ENCODE results near the gene TAF3.

TAF3 gene

DNA sequence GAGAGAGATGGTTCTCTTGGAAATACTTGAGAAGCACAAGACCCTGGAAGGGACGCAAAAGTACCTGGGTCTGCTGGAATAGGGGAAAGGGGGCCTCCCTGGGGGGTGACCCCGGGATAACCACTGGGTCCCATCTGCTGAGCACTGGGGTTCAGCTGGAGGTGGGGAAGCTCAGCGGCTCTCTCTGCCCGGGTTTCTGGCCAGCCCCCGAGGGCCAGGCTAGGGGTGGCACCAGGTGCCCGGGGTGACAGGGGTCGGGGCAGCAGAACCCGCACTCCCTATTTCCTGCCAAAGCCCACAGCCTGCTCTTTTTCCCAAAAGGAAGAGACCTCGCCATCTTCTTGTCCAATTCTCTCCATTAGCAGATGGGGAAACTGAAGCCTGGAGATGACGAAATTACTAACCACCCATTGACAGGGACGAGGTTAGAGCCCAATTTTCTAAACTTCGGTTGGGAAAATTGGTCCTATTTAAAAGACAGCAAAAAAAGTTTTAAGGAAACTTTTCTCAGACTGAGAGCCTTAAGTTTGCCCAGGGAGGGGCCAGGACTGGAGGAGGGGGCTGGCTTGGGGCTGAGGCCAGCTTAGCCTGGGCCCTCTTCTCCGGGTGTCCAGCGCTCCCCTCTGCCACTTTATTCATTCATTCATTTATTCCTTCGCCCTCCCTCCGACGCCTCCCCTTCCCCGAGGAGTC, 218.3 kb downstream of the TAF3 start:
- DNase-seq, result no peak

DNA sequence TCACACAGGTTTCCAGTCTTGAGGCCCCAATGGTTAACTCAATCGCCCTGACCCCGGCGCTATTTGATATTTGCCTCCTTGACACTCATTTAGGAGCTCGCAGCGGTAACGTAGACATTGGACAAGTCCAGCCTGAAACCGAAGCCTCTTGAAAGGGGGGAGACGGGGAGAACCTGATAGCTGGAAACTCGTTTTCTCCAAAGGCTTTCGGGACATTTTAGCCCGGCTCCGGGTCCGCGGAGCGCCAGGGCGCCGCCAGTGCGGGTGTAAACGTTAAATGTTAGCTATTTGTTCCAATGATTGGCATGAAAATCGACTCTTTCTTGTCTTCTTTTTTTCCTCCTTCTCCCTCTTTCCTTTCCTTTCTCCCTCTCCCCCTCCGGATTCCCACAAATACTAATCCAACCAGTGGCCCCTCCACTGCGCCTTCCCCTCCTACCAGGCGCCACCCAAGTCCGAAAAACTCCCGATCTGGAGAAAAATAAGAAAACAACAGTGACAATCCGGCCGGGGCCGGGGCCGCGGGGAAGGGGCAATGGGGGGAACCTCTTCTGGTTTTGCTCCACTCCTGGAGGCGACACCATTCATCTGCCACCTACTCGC, 219.0 kb downstream of the TAF3 start:
- DNase-seq, result no peak

DNA sequence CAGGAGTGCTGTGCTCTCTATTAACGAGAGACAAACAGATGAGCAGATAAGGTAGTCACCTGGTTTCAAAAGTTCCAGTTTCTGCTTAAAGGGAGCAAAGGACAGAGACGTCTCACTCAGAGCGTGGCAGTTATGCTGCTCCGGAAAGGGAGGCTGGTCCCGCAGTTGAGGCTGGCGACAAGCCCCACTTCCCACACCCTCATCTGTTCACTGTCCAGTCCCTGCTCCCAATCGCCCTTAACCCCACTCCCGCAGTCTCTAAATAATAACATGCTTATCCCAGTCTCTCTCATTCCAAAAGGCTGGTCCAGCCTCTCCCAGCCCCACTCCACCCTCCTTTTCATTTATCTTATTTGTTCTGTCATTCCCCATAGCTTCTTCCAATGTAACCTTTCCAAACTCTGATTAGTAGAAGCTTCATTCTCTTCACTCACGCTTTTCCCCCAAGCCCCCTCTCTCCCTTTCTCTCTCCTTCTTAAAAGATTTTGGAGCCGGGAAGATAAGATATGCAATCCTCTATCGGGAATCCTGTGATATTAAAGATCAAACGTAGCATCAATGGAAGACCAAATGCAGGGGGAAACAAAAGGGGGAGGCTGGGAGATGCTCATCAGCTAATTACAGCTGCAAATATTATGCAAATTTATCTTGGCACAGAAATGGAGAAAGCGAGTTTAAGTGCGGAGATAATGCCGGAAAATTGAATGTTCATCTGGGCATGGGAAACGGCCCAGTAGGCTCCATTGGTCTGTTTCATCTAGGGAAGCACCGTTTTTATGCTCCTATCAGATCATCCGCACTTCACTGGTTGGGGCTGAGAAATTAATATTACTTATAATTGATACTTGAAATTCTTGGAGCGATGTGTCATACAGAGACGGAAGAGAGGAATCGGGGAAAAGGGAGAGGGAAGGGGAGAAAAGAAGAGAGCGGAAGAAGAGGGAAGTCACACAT, 219.9 kb downstream of the TAF3 start:
- no peak for DNase-seq

DNA sequence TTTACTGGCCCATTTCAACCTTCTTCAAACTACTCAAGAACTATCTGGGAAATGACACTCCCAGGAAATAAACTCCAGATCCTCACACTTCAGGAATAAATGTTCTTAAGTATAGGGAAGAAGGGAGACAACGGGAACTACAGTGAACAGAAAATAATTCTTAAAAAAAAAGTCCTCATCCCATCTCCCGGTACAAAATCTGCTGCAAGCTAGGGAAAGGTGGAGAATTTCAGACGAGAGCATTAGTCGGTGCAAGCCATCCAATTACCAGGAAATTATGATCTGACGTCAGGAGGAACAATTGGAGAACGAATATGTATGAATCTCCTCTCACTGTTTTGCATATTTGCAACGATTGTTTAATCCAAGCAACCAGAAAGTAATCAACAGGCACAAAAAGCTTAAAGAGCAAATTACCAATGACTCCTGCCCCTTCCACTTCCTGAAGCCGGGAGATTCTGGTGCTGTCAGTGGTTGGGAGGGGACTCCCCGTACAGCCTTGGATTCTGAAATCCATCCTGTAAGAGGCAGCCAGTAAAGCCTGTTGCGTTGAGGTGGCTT, 221.1 kb downstream of the TAF3 start:
- no peak for DNase-seq

DNA sequence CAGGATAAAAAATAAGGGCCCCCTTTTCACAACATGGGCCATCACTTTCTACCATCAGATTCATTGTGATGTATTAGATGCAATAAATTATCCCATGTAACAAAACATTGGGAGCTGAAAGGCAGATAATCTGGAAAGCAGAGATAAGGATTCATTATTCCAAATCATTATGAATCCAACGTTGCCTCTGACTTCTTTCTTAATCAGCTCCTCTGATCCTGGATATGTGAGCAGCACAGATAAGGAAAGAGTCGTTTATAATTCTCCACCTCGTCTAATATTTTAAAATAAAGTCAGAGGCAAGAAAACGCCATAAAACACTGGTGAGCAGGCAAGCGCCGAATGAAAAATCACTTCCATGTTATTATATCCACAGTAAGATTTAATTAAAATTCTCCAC, 222.3 kb downstream of the TAF3 start:
- DNase-seq, result no peak

DNA sequence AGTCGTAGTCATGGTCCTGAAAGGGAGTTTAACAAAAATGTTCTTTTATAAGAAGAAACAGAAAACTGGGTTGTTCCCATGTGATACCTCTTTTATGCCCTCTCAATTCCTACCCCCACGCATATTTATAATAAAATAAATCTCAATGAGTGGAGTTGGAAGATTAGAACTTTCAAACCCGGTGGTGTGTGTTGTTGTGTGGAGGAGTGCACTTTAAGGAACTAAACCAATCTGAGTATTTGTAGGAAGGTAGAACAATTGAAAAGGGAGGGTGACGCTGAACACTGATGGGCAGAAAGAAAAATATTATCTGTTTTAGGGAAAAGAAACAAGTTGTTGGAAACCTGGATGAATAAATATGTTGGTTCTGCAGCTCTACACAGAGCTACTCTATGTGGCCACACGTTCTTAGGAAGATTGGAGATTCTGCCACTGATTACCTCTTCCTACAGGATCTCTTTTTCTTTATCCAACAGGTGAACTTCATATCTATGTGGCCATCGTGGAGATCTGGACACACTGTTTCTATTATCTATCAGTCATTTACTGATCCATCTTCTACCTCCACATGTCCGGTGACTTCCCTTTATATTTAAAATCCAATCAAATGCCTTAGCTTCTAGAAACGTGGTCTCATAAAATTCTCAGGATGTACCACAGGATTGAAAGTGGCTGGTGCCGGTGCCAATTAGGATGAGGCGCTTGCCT, 223.1 kb downstream of the TAF3 start:
- DNase-seq, result no peak

DNA sequence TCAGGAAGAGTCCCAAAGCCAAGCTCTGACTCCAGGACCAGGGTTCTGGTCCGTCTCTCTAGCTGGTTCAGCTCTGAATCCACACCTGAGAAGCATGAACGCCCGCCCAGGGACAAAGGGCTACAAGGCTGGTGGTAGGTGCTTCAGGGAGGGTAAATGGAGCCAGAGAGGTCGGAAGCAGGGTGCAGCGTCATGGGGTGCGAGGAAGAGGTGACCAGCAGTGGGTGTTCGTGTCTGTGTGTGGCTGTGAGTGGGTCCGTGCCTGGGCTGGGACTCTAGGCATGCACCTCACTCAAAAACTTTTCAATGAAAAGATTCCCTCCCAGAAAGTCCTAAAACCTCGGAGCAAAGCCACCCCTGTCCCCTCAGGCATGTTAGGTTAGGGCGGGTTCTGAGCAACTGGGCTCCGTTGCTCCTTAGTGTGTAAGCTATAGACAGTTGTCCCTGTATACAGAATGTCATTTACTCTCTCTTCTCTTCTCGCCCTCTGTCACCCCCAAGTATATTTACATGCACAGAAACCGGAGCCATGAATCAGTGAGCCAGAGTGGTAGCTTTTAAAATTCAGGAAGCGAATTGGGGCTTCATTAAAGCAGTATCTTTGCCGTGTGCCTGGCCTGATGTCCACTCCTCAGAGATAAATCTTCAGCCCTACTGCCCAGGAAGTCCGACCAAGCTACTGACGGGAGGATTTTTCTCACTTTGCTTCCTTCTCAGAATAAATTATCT, 223.9 kb downstream of the TAF3 start:
- DNase-seq, result no peak

DNA sequence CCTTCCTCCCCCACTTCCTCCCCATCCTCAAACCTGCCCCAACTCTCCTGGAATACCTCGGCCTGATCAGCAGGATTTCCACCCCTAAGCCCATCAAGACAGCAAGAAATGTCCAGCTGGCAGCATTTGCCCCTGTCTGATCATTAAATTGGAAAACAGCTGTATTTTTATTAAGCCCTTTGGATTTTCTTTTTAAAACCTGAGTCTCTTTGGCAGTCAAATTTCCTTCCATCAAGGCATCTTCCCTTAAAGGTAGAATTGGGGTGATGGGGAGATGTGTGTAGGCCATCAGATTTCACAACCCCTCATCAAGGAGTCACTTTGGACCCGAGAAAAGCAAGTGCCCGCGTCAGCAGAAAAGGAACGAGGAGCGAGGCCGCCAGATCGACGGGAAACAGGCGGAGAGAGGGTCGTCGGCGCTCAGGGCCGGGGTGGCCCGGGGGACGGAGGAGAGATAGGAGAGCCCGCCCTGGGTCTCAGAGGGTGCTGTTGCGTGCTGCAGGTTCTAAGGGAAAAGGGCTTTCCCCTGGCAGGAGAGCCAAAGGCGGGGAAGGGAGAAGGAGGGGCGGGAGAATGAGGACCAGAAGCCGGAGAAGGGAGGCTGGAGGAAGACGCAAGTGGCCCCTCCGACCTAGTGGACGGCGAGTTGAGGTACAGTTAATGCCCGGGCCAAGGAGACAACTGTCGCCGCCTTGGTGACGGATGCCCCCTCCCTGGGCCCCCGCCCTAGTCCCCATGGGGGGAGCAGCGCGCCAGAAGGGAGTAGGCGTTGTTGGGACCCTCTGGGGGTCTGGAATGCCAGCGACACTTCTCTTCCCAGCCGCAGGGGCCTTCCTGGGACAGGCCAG, 224.6 kb downstream of the TAF3 start:
- DNase-seq, result no peak

DNA sequence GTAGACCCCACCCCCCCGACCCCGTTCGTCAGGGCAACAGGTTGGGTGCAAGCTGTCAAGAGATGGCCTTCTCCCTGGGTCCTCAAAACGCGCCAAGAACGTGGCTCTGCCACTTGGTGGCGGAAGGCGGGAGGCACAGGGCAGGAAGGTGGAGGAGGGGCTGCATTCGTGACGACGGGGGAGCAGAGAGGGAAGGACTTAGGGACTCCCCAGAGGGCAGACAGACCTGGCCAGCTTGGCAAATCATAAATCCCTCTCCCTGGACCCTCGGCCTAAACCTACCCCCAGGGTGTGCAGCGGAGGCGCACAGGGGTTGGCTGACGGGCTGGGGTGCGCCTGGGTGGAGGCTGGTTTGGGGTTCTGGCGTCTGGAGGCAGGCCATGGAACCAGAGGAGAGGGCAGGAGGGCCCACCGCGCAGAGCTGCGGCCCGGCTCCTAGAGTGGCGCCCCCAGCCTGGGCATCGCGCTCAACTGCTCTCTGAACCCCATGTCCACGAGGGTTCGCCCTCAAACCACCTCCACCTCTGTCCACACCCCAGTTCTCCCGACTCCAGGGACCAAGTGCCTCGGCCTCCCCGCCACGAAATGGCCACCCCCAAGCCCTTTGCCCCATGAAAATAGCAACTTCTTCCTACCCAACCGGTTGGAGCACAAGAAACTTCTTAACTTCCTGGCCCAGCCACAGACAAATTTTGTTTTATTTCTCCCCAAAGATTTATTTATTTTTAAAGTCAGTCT, 225.4 kb downstream of the TAF3 start:
- no peak for DNase-seq

DNA sequence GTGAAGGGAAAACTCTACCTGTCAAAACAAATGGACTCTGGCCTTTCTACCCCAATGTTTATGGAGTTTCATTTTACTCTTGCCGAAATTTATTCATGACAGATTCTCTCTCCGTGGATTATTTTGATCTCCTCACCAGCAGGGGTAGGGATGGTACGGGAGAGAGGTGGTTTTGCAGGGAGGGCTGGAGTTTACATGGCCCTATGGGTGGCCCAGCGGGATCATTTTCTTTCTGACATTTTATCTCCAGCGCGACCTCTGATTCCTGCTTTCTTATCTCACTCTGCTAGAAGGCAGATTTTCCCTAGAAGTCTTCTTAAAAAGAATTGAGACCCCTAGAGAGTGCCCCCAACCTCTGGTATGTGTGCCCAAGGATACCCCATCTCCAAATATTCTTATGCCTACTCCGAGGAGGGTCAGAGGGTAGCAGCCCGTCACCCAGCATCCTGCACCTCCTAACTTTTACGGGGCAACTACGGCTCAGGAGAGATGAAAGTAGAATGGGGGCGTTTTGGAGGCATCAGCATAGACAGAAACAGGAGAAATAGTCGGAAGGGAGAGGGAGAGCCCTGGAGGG, 226.1 kb downstream of the TAF3 start:
- DNase-seq, result no peak

DNA sequence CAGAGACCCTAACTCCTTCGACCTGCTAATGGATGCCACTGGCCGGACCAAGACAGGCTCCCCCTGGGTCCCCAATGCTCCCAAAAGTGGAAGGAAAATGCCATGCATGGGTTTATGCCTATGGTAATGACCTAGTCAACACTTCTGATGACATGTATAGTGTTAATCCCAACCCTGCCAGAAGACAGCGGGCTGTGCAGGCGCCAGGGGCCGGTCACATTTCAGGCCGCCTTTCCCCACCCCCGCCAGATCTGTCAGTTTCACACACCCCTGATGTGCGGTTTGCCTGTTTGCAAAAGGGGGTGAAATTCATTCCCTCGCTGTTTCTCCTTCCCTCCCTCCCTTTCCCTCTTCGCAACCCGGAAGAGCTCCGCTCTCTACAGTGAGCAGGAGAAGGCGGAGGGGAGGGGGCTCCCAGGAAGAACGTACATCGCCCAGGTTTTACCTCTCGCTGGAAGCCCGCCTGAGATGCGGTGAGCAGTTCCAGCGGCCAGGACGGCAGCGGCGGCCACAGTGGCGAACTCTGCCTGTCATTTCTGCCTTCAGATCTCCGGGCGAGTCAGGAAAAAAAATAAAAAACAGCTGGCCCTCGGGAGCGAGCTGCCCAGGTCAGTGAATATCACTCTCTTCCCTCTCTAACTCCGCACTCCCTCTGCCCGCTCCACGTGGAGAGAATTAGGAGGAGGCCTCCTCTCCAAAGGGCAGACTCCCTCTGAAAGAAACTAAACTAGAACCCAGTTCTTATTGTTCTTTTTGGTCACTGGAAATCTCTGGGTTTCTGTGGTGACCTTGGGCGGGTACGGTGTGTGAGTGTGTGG, 226.8 kb downstream of the TAF3 start:
- no peak for DNase-seq

DNA sequence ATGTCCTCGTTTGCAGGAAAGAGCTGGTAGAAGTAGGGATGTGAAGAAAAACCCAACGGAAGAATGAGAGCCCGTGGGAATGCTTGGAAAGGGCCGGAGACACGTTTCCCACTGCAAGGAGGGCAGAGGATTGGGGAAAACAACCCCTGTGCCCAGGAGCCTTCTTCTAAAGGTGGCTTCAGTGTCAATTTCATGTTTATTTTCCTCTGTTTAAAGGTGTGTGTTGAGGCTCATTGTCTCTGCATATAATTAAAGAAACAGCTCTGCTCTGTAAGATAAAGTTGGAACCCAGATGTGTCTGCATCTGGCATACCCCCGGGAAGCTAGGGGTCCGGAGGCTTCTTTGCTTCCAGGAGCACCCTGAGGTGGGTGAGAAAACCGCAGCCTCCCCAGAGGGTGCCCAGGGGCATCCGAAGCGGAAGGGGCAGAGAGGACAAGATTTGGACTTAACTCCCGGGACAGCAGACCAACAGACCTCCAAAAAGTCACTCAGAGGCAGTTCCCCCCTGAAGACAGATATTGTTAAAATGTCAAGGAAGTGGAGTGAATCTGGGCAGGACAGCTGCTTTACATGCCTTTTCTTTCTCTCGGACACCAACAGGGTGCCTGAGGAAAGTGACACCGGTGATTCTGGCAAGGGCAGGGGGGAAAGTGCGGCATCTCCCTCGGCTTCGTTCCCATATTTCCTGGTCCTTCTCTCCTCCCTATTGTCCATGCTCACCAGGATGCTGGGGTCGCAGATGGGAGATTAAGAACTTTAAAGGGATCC, 227.6 kb downstream of the TAF3 start:
- no peak for DNase-seq

DNA sequence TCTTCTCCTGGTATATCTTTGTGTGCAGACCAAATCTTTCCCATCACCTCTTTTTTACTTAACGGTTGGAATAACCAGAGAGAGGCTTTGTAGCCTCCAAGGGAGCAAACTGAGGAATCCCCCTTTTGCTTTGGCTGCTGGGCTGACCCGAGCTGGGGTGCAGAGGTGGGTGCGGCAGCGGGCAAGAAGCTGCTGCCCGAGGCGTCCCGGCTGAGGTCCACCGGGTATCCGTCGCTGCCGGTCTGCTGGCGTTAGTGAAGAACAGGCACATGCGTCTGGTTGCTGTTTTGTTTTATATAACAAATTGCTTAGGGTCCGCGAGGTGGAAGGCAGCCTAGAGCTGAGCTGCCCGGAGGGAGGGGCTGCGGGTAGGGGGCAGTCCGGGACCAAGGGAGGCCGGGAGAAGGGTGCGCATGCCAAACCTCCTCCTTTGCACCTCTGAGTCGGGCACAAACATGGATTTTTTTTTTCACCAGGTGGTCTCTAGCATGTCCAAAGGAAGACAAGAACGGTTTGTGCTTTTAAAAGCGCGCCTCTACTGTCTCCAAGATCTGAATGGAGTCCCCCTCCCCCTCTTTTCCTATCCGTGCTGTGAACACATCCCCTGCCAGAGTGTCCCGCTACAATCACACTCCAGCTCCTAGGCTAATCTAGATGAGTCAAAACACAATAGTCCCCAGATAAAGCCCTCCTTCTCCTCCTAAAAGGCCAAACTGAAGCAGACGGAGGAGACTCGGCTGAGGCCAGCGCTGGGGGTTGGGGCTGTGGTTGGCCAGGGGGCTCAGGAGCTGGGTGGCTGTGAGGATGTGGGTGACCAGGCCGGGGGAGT, 229.4 kb downstream of the TAF3 start:
- DNase-seq, result no peak

DNA sequence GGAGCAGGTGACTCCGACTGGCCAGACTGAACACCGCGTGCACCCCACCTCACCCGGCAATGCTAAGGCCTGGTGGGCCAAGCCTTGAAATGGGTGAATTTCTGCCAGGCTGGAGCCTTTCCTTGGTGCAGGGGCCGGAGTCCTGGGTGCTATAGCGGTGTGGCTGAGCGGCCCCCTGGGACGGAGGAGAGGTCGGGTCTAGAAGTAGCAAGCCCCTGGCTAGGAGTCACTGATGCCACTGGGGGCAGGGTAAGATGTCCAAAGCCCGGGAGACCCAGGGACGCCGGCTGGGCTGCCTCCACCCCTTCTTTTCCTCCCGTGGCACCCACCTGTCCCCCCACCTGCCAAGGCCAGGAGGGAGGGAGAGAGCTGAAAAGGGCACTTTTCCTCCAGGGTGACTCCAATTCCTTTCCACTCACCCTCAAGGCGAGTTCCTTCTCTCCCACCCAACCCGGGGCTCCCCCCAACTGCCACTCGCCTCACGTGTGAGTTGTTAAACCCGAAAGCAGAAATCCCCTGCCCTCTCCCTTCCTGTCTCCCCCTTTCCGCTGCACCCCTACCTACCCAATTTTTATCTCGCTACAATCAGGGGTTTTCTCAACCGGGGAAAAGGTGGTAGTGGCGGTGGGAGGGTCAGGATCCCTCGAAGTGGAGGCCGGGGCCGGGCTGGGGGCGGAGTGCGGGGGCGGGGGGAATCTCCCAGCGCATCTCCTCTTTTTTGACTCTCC, 230.1 kb downstream of the TAF3 start:
- no peak for DNase-seq

DNA sequence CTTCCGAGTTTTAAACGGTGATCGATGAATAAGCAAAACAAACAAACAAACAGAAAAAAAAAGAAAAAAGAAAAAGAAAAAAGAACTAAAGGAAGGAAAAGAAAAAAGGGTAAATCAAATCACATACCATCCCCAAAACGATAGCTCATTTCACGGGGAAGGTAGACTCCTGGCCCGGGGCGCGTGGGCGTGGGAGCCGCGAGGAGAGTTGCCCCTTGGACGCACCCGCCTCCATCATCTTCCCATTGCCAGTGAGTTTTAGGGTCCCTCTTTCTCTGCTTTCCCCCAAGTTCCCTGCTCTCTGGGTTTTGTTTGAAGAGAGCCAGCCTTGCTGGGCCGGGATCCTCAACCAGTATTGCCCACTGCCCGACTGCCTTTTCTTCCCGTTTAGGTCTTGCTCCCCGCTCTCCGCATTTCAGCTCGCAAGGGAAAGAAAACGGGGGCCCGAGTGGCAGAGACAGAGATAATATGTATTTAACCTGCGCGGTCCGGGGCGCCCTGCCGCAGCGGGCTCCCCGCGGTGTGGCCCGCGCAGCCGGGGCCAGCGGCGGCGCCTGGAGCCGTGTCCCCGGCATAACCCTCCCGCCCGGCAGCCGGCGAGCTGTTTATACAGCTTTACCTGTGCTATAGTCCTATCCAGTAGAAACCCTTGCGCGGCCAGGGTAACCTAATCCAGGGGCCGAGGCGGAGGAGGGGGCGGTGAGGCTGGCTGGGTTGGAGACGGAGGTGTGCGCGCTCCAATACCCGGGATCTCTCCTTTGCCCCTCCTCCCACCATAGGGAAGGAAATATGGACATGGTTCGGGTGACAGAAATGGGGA, 230.9 kb downstream of the TAF3 start:
- DNase-seq, result no peak

Data from femur (tissue), 1 donor.